ENCODE results near the gene DHRS11.
A peak's percentile ranks its signal among the peaks of the same experiment; 100 is the strongest.

DNA sequence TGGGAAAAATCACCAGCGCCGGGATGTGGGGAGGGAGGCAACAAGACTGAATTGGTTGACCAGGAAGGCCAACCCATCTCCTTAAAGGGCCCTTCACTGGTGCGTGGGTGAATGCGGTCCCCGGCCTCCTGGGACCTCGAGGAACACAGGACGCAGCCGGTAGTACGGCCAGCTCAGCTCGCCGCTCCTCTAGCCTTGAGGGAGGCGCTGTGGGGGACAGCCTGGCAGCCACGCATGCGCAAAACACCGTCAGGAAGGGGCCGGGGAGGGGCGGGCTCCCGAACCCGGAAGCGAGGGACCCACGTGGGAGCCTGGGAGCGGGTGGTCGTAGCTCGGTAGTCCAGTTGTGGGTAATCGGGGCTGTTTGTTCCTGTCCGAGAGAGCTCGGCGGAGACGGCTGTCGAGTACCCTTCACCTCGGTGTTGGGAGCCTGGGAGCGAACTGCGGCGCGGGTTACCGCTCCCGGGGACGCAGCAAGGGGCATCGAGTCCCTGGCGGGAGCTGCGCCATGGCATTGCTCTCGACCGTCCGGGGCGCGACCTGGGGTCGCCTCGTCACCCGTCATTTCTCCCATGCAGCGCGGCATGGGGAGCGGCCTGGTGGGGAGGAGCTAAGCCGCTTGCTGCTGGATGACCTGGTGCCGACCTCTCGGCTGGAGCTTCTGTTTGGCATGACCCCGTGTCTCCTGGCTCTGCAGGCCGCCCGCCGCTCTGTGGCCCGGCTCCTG, 9.8 kb downstream of the DHRS11 start, which contains the start of gene MRM1:
- TF ChIP-seq, protein P1, sequence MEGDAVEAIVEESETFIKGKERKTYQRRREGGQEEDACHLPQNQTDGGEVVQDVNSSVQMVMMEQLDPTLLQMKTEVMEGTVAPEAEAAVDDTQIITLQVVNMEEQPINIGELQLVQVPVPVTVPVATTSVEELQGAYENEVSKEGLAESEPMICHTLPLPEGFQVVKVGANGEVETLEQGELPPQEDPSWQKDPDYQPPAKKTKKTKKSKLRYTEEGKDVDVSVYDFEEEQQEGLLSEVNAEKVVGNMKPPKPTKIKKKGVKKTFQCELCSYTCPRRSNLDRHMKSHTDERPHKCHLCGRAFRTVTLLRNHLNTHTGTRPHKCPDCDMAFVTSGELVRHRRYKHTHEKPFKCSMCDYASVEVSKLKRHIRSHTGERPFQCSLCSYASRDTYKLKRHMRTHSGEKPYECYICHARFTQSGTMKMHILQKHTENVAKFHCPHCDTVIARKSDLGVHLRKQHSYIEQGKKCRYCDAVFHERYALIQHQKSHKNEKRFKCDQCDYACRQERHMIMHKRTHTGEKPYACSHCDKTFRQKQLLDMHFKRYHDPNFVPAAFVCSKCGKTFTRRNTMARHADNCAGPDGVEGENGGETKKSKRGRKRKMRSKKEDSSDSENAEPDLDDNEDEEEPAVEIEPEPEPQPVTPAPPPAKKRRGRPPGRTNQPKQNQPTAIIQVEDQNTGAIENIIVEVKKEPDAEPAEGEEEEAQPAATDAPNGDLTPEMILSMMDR (IDR thresholded peaks at IDR 0.05), result peak in 2 of 4 experiments; percentile 23 to 50
- peak; percentile 50 to 61 for TF ChIP-seq POLR2A (IDR thresholded peaks at IDR 0.05)
